Loucy (cell line): Measurements from ENCODE around the gene TCF19.

Experiments used
- CTCF ChIP-seq: fragments of 200-600 bp; sonication (generic); conservative IDR thresholded peaks from 2 replicates; pipeline ENCODE4 v1.5.1; 2014; ENCODE audit warnings: mild to moderate bottlenecking, antibody characterized with exemption, low read length
- EZH2phosphoT487 ChIP-seq: fragments of 200-600 bp; IDR thresholded peaks from 2 replicates; pipeline ENCODE4 v1.6.1; 2018; ENCODE audit warnings: antibody characterized with exemption, mild to moderate bottlenecking, moderate library complexity, borderline replicate concordance

GRCh38 chr6:31170600-31170881 lies 12.2 kb downstream of the TCF19 start, which contains the start of gene POU5F1:
- no peak for TF ChIP-seq CTCF
- TF ChIP-seq EZH2phosphoT487: no peak
